H1 (cell line): Measurements from ENCODE around the gene CX3CR1. TPM values are rescaled to one million over a fixed set of nuclear protein-coding genes. Genes with fewer than 3 reads are reported as not detected.

Experiments
- CTCF ChIA-PET: fragments of 300-600 bp; sonication (Branson Sonifier 250); formaldehyde crosslinking; loops from one replicate; lab custom pipeline; 2021; ENCODE audit not compliant: partially characterized antibody; lab: Charles Lee
- POLR2A ChIA-PET: fragments of 300-600 bp; sonication (Branson Sonifier 250); formaldehyde crosslinking; loops from one replicate; lab custom pipeline; 2021; ENCODE audit warnings: inconsistent platforms; ENCODE audit not compliant: partially characterized antibody; lab: Charles Lee
- DNase-seq, 2 experiments: peaks; one replicate each; pipeline versions ENCODE4 v3.0.0 to v3.0.0-alpha.2; 2010 to 2022; ENCODE audit warnings: low spot score in 2 of 2, low read depth in 1 of 2, mixed read lengths in 1 of 2
- FAIRE-seq: peaks from 2 replicates; lab custom pipeline; 2011; peaks lifted over from hg19 to GRCh38; lab: Jason Lieb, UNC
- H2AFZ ChIP-seq: 2 replicates; pipeline ENCODE4 v1.8.1; 2012; ENCODE audit warnings: low read length, inconsistent platforms
- H2AK5ac ChIP-seq: 2 replicates; pipeline ENCODE4 v1.6.1; 2013; ENCODE audit warnings: low read depth, low read length
- H2BK120ac ChIP-seq: replicated peaks from 2 replicates; pipeline ENCODE3; 2013; ENCODE audit warnings: low read depth, low read length, inconsistent platforms
- H2BK12ac ChIP-seq: 2 replicates; pipeline ENCODE4 v1.6.1; 2013; ENCODE audit warnings: low read depth, low read length
- H2BK15ac ChIP-seq: 2 replicates; pipeline ENCODE4 v1.6.1; 2013; ENCODE audit warnings: low read length
- H2BK20ac ChIP-seq: 2 replicates; pipeline ENCODE4 v1.6.1; 2013; ENCODE audit warnings: low read length
- H2BK5ac ChIP-seq: 2 replicates; pipeline ENCODE4 v1.6.1; 2013; ENCODE audit warnings: low read depth, low read length
- H3K14ac ChIP-seq: 2 replicates; pipeline ENCODE4 v1.6.1; 2013; ENCODE audit warnings: inconsistent platforms; ENCODE audit not compliant: insufficient read length
- H3K18ac ChIP-seq: 2 replicates; pipeline ENCODE4 v1.6.1; 2013; ENCODE audit warnings: low read length; ENCODE audit errors: extremely low read depth
- H3K23ac ChIP-seq: 2 replicates; pipeline ENCODE4 v1.6.1; 2013; ENCODE audit warnings: inconsistent platforms; ENCODE audit not compliant: insufficient read length
- H3K23me2 ChIP-seq: 2 replicates; pipeline ENCODE4 v1.6.1; 2013; ENCODE audit warnings: low read depth, low read length
- H3K27ac ChIP-seq: 2 replicates; pipeline ENCODE4 v1.6.1; 2011; ENCODE audit warnings: low read depth, low read length, inconsistent platforms
- H3K27me3 ChIP-seq, 4 experiments: replicated peaks in 1 of 4; 1 replicate in 1 of 4; 2 replicates in 3 of 4; pipeline versions ENCODE4 v1.6.1 to v1.8.1; 2011 to 2013; ENCODE audit warnings: low read length in 3 of 4, mild to moderate bottlenecking in 3 of 4, inconsistent platforms in 2 of 4, mixed read lengths in 2 of 4, moderate library complexity in 1 of 4; ENCODE audit not compliant: control insufficient read depth in 3 of 4, insufficient read depth in 3 of 4; ENCODE audit errors: extremely low read depth in 1 of 4
- H3K36me3 ChIP-seq, 4 experiments: 2 replicates each; pipeline versions ENCODE4 v1.6.1 to v1.8.1; 2011 to 2013; ENCODE audit warnings: mild to moderate bottlenecking in 4 of 4, low read length in 3 of 4, moderate library complexity in 2 of 4, control low read depth in 1 of 4, inconsistent platforms in 1 of 4; ENCODE audit not compliant: insufficient read depth in 4 of 4, control insufficient read depth in 2 of 4
- H3K4ac ChIP-seq: replicated peaks from 2 replicates; pipeline ENCODE3; 2013; ENCODE audit warnings: low read length, low read depth, mixed read lengths, inconsistent platforms; ENCODE audit not compliant: insufficient read length
- H3K4me1 ChIP-seq, 4 experiments: replicated peaks in 1 of 4; 1 replicate in 1 of 4; 2 replicates in 3 of 4; pipeline versions ENCODE4 v1.6.1 to v1.8.1; 2011 to 2013; ENCODE audit warnings: low read length in 3 of 4, inconsistent platforms in 2 of 4, mixed read lengths in 1 of 4; ENCODE audit not compliant: insufficient read depth in 4 of 4, control insufficient read depth in 3 of 4
- H3K4me2 ChIP-seq, 2 experiments: 2 replicates each; pipeline versions ENCODE4 v1.6.1 to v1.8.1; 2011 to 2013; ENCODE audit warnings: low read depth in 2 of 2, low read length in 2 of 2, control low read depth in 1 of 2, inconsistent platforms in 1 of 2, mild to moderate bottlenecking in 1 of 2; ENCODE audit not compliant: insufficient read depth in 1 of 2
- H3K4me3 ChIP-seq, 4 experiments: fragments of 200-600, 300-600 bp in 1 of 4; sonication (generic), shearing (Covaris generic), sonication (Bioruptor Twin) in 1 of 4; 2 replicates each; pipeline versions ENCODE4 v1.5.1 to v1.8.1; 2011 to 2016; ENCODE audit warnings: low read length in 4 of 4, low read depth in 3 of 4, control low read depth in 2 of 4, inconsistent platforms in 2 of 4, mild to moderate bottlenecking in 2 of 4, mixed read lengths in 1 of 4, moderate library complexity in 1 of 4; ENCODE audit not compliant: insufficient read depth in 2 of 4; ENCODE audit errors: extremely low read depth in 1 of 4
- H3K56ac ChIP-seq: replicated peaks from 2 replicates; pipeline ENCODE3; 2013; ENCODE audit warnings: low read depth, mild to moderate bottlenecking, mixed read lengths, low read length, inconsistent platforms; ENCODE audit not compliant: insufficient read length
- H3K79me1 ChIP-seq: 2 replicates; pipeline ENCODE4 v1.6.1; 2013; ENCODE audit warnings: low read depth, low read length, control low read depth
- H3K79me2 ChIP-seq, 2 experiments: 2 replicates each; pipeline versions ENCODE4 v1.6.1 to v1.8.1; 2012 to 2013; ENCODE audit warnings: low read length in 2 of 2, mild to moderate bottlenecking in 2 of 2, inconsistent platforms in 1 of 2; ENCODE audit not compliant: insufficient read depth in 2 of 2, control insufficient read depth in 1 of 2
- H3K9ac ChIP-seq, 4 experiments: replicated peaks in 1 of 4; 1 replicate in 1 of 4; 2 replicates in 3 of 4; pipeline versions ENCODE4 v1.6.1 to v1.8.1; 2011 to 2013; ENCODE audit warnings: low read depth in 3 of 4, low read length in 3 of 4, control low read depth in 2 of 4, mild to moderate bottlenecking in 2 of 4, moderate library complexity in 2 of 4, inconsistent platforms in 1 of 4; ENCODE audit errors: extremely low read depth in 1 of 4
- H3K9me3 ChIP-seq, 2 experiments: 2 replicates each; pipeline versions ENCODE4 v1.6.1 to v1.8.1; 2012 to 2013; ENCODE audit warnings: mild to moderate bottlenecking in 2 of 2, moderate library complexity in 2 of 2, control low read depth in 1 of 2, inconsistent platforms in 1 of 2, low read depth in 1 of 2, low read length in 1 of 2, mixed read lengths in 1 of 2; ENCODE audit not compliant: insufficient read depth in 2 of 2
- H4K20me1 ChIP-seq, 2 experiments: replicated peaks in 1 of 2; 2 replicates each; pipeline versions ENCODE3 to v1.8.1; 2011 to 2013; ENCODE audit warnings: inconsistent platforms in 2 of 2, low read length in 2 of 2, mild to moderate bottlenecking in 1 of 2; ENCODE audit not compliant: insufficient read depth in 2 of 2, control insufficient read depth in 1 of 2
- H4K5ac ChIP-seq: 2 replicates; pipeline ENCODE4 v1.6.1; 2013; ENCODE audit warnings: low read length, low read depth, mixed read lengths, inconsistent platforms; ENCODE audit not compliant: insufficient read length
- H4K8ac ChIP-seq: 2 replicates; pipeline ENCODE4 v1.8.0; 2013; ENCODE audit warnings: mild to moderate bottlenecking, moderate library complexity, low read length, inconsistent platforms; ENCODE audit not compliant: insufficient read depth; ENCODE audit errors: extremely low read depth
- H4K91ac ChIP-seq: replicated peaks from 2 replicates; pipeline ENCODE3; 2013; ENCODE audit warnings: low read length, mixed read lengths, inconsistent platforms; ENCODE audit not compliant: insufficient read length
- BACH1 ChIP-seq: IDR thresholded peaks from 2 replicates; pipeline ENCODE4 v1.6.1; 2012; ENCODE audit warnings: low read length, improper control_type of control experiment
- CBX5 ChIP-seq: fragments of 300-800, 300-1000 bp; sonication (generic); IDR thresholded peaks from 2 replicates; pipeline ENCODE4 v1.7.1; 2016; ENCODE audit warnings: antibody characterized with exemption, low read length, low read depth
- CTCF ChIP-seq, 3 experiments: IDR thresholded peaks; 1 replicate in 2 of 3; 2 replicates in 1 of 3; pipeline versions ENCODE4 v1.5.1 to v1.6.1; 2011; ENCODE audit warnings: low read length in 3 of 3, mild to moderate bottlenecking in 3 of 3, inconsistent platforms in 2 of 3, low read depth in 1 of 3, moderate library complexity in 1 of 3; ENCODE audit not compliant: insufficient read depth in 1 of 3; ENCODE audit errors: control extremely low read depth in 1 of 3
- KDM4A ChIP-seq: IDR thresholded peaks from one replicate; pipeline ENCODE4 v1.7.1; 2012; ENCODE audit warnings: low read depth, mild to moderate bottlenecking, moderate library complexity, low read length, inconsistent platforms; ENCODE audit not compliant: severe bottlenecking
- NANOG ChIP-seq: IDR thresholded peaks from 2 replicates; pipeline ENCODE4 v1.6.1; 2011; ENCODE audit warnings: low read length, low read depth, mild to moderate bottlenecking, inconsistent platforms; ENCODE audit not compliant: insufficient read depth, poor library complexity, severe bottlenecking
- POLR2AphosphoS5 ChIP-seq: IDR thresholded peaks from 2 replicates; pipeline ENCODE4 v1.6.1; 2011; ENCODE audit warnings: low read depth, low read length
- SAP30 ChIP-seq: fragments of 300-600 bp; sonication (generic); IDR thresholded peaks from 2 replicates; pipeline ENCODE4 v1.7.1; 2012; ENCODE audit warnings: low read length, moderate library complexity, mild to moderate bottlenecking, inconsistent platforms; ENCODE audit not compliant: insufficient read depth, insufficient replicate concordance
- TAF1 ChIP-seq: IDR thresholded peaks from 2 replicates; pipeline ENCODE4 v1.6.1; 2011; ENCODE audit warnings: mild to moderate bottlenecking, low read depth, low read length
- TBP ChIP-seq: IDR thresholded peaks from 2 replicates; pipeline ENCODE4 v1.6.1; 2011; ENCODE audit warnings: low read depth, low read length, improper control_type of control experiment
- YY1 ChIP-seq: IDR thresholded peaks from 2 replicates; pipeline ENCODE4 v1.6.1; 2011; ENCODE audit warnings: low read depth, mild to moderate bottlenecking, low read length
- WGBS, 2 experiments: shearing (Covaris generic) in 1 of 2; methylation state at CpG; one replicate each; pipeline versions ENCODE4 v1.1.6 to v1.1.7; 2013 to 2015; ENCODE audit warnings: low lambda C conversion rate in 2 of 2, mixed read lengths in 2 of 2, inconsistent platforms in 1 of 2, low coverage in 1 of 2, missing lambda C conversion rate in 1 of 2; ENCODE audit not compliant: insufficient replicate concordance in 2 of 2, insufficient coverage in 1 of 2, insufficient read length in 1 of 2; ENCODE audit errors: extremely low coverage in 1 of 2, missing lambda C conversion rate in 1 of 2; 5-methylcytosine and 5-hydroxymethylcytosine counted together
- polyA plus RNA-seq, 7 experiments: library from polyadenylated mRNA; depleted of rRNA in 3 of 7; stranded (reverse) in 5 of 7; unstranded in 2 of 7; fragments of >200 nt in 5 of 7; fragments of 200-250 nt in 2 of 7; gene quantifications; 1 replicate in 5 of 7; 2 replicates in 1 of 7; 4 replicates in 1 of 7; pipeline versions ENCODE4 v1.2.1 to v1.2.3, GENCODE V29; 2011 to 2013; ENCODE audit warnings: missing spikeins in 2 of 7, mixed read lengths in 2 of 7
- total RNA-seq: library from RNA; stranded (reverse); fragmentation: NEBNext Ultra II Directional; extraction: Animal tissue kit (Norgen Biotek cat#: 25700); gene quantifications from 2 replicates; pipeline ENCODE4 v1.2.1, GENCODE V29; 2021

CX3CR1 gene
- total and polyA plus RNA-seq, 2 of the 8 experiments (the other 6 are each of a cell fraction or from before 2014, with no cell fraction given), result 0.08 TPM; not detected in 1

- H2BK12ac ChIP-seq, result no peak overlapping the region
- no peak overlapping the region for H3K23ac ChIP-seq
- H2BK15ac ChIP-seq, result no peak overlapping the region
- no peaks in the 10 kb centered on the region for H3K27me3 ChIP-seq
- ChIA-PET POLR2A (no interaction called here), CTCF (no interaction called here)
- H3K18ac ChIP-seq, result no peak overlapping the region
- H3K14ac ChIP-seq, result no peak overlapping the region
- no peaks in the 10 kb centered on the region for H3K4me1 ChIP-seq
- H2AK5ac ChIP-seq, result no peak overlapping the region
- H2BK5ac ChIP-seq, result no peak overlapping the region
- no peak overlapping the region for H2BK20ac ChIP-seq
- H3K79me1 ChIP-seq, result no peaks in the 10 kb centered on the region
- no peak overlapping the region for H3K4ac ChIP-seq
- H3K36me3 ChIP-seq, result no peaks in the 10 kb centered on the region
- H4K91ac ChIP-seq, result no peak overlapping the region
- FAIRE-seq, result no peak
- H3K79me2 ChIP-seq, result no peaks in the 10 kb centered on the region
- H3K4me3 ChIP-seq, result no peak overlapping the region
- 89% methylated on average over 1 of the region's 1 CpG; no CpG with 5 or more reads in 1 of the 2 experiments for WGBS, 2 experiments
- TF ChIP-seq CTCF (IDR thresholded peaks at IDR 0.05; ENCODE audit: control extremely low read depth in 1 of 3, insufficient read depth in 1 of 3, low read depth in 1 of 3, low read length in 3 of 3) (no peak), POLR2AphosphoS5 (no peak), YY1 (no peak), NANOG (no peak), BACH1 (no peak), TAF1 (no peak), KDM4A (no peak), SAP30 (no peak), CBX5 (no peak), TBP (no peak)
- TF ChIP-seq, all 59 proteins: peak for 0
- no peak overlapping the region for H3K9ac ChIP-seq
- H2BK120ac ChIP-seq, result no peak overlapping the region
- no peak overlapping the region for H4K5ac ChIP-seq
- DNase-seq, result no peak
- H2AFZ ChIP-seq, result no peak overlapping the region
- H3K23me2 ChIP-seq, result no peaks in the 10 kb centered on the region
- H3K9me3 ChIP-seq, result peaks cover 0 to 7% of the 10 kb centered on the region in 2 experiments; a peak in 1 of 4 replicates
- no peak overlapping the region for H3K4me2 ChIP-seq
- no peak overlapping the region for H4K8ac ChIP-seq
- no peaks in the 10 kb centered on the region for H4K20me1 ChIP-seq
- no peak overlapping the region for H3K56ac ChIP-seq
- no peak overlapping the region for H3K27ac ChIP-seq
Observed at GRCh38 chr3:39315420-39315819, 35.6 kb upstream of the CX3CR1 start.
